K562 (cell line): ENCODE data around the gene BLTP2. TPM values are rescaled to one million over a fixed set of nuclear protein-coding genes. Genes with fewer than 3 reads are reported as not detected.

Experiments
- GMEB1 ChIP-seq: fragments of 250-450 bp; sonication (Bioruptor Pico); IDR thresholded peaks from 2 replicates; pipeline ENCODE4 v1.4.0; 2020; ENCODE audit warnings: mild to moderate bottlenecking
- NBN ChIP-seq: fragments of 450-650 bp; IDR thresholded peaks from 2 replicates; pipeline ENCODE4 v1.6.1; 2016; ENCODE audit warnings: low read depth, mild to moderate bottlenecking
- POLR2A ChIP-seq: fragments of 450-650 bp; conservative IDR thresholded peaks from 2 replicates; pipeline ENCODE4 v1.6.1; 2016
- RBBP5 ChIP-seq: fragments of 200-600 bp; sonication (generic); IDR thresholded peaks from 2 replicates; pipeline ENCODE4 v1.6.1; 2012; ENCODE audit warnings: borderline replicate concordance, mild to moderate bottlenecking, low read length, control low read depth, inconsistent platforms; ENCODE audit not compliant: insufficient read depth, poor library complexity, severe bottlenecking
- SAFB ChIP-seq: fragments of 200-400 bp; formaldehyde crosslinking; IDR thresholded peaks from 2 replicates; pipeline ENCODE4 v1.6.1; 2017; ENCODE audit warnings: low read depth, low read length, borderline replicate concordance
- TAF15 ChIP-seq: fragments of 200-400 bp; formaldehyde crosslinking; IDR thresholded peaks from 2 replicates; pipeline ENCODE4 v1.6.1; 2017; ENCODE audit warnings: mild to moderate bottlenecking, low read depth, low read length, moderate library complexity
- TEAD1 ChIP-seq, 2 experiments: fragments of 450-650 bp in 1 of 2; sonication (generic) in 1 of 2; formaldehyde crosslinking; IDR thresholded peaks; 2 replicates each; pipeline versions ENCODE4 v1.4.0 to v1.8.0; 2020 to 2022; ENCODE audit warnings: mild to moderate bottlenecking in 2 of 2, missing genetic modification reagents in 1 of 2
- ZBTB40 ChIP-seq, 2 experiments: fragments of 450-650 bp in 1 of 2; sonication (generic) in 1 of 2; formaldehyde crosslinking in 1 of 2; IDR thresholded peaks; 2 replicates each; pipeline versions ENCODE4 v1.7.1 to v1.9.0; 2016 to 2022; ENCODE audit warnings: inconsistent platforms in 1 of 2, mild to moderate bottlenecking in 1 of 2, missing genetic modification reagents in 1 of 2
- ZNF24 ChIP-seq: fragments of 450-650 bp; IDR thresholded peaks from 2 replicates; pipeline ENCODE4 v1.6.1; 2016
- polyA plus RNA-seq, 8 experiments: library from polyadenylated mRNA; depleted of rRNA in 4 of 8; stranded (reverse) in 5 of 8; unstranded in 3 of 8; fragments of >200 nt; fragmentation: Nextera tagmentation in 2 of 8; fragmentation: Illumina TruSeq in 1 of 8; extraction: Ambion mirVana in 2 of 8; extraction: Trizol in 1 of 8; gene quantifications; 2 replicates each; pipeline versions ENCODE4 v1.2.1 to v1.2.3, GENCODE V29; 2011 to 2014; ENCODE audit warnings: inconsistent platforms in 1 of 8, missing spikeins in 1 of 8
- total RNA-seq, 7 experiments: library from RNA; depleted of rRNA in 6 of 7; stranded (reverse); fragments of >200 nt in 6 of 7; fragmentation: Illumina TruSeq in 2 of 7; extraction: Trizol in 2 of 7; gene quantifications; 2 replicates each; pipeline versions ENCODE4 v1.2.1 to v1.2.3, GENCODE V29; 2011 to 2021; ENCODE audit warnings: low replicate concordance in 1 of 7
- TF ChIP-seq, protein P1 (sequence below): sonication (generic); formaldehyde crosslinking; IDR thresholded peaks from 2 replicates; pipeline ENCODE4 v1.4.0; 2020; ENCODE audit warnings: mild to moderate bottlenecking, missing genetic modification reagents
- TF ChIP-seq, protein P2 (sequence below): fragments of 250-450 bp; sonication (Bioruptor Pico); IDR thresholded peaks from 2 replicates; pipeline ENCODE4 v1.9.0; 2021; ENCODE audit warnings: mild to moderate bottlenecking

Gene BLTP2
- total and polyA plus RNA-seq, 9 of the 15 experiments (the other 6 are each of a cell fraction or from before 2014, with no cell fraction given) = 14.7 to 174 (median 103) TPM

- TF ChIP-seq, protein P1, sequence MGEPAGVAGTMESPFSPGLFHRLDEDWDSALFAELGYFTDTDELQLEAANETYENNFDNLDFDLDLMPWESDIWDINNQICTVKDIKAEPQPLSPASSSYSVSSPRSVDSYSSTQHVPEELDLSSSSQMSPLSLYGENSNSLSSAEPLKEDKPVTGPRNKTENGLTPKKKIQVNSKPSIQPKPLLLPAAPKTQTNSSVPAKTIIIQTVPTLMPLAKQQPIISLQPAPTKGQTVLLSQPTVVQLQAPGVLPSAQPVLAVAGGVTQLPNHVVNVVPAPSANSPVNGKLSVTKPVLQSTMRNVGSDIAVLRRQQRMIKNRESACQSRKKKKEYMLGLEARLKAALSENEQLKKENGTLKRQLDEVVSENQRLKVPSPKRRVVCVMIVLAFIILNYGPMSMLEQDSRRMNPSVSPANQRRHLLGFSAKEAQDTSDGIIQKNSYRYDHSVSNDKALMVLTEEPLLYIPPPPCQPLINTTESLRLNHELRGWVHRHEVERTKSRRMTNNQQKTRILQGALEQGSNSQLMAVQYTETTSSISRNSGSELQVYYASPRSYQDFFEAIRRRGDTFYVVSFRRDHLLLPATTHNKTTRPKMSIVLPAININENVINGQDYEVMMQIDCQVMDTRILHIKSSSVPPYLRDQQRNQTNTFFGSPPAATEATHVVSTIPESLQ (CRISPR knock-in tag) = 0 out of 2 replicates have a peak, but pooled peaks have one; percentile 81
- TF ChIP-seq SAFB = peak; percentile 36; the same call in 1 of the 2 replicates
- peak; percentile 41 for TF ChIP-seq NBN
- peak in 1 of 2 experiments; percentile 68; a peak in 1 of 4 replicates for TF ChIP-seq TEAD1 (CRISPR knock-in tag; IDR thresholded peaks at IDR 0.05)
- TF ChIP-seq TAF15 = no peak
- peak; percentile 64 for TF ChIP-seq RBBP5
- peak; percentile 89 for TF ChIP-seq POLR2A
- TF ChIP-seq ZBTB40 (IDR thresholded peaks at IDR 0.05) = peak; percentile 88
- no peak for TF ChIP-seq ZBTB40 (CRISPR knock-in tag; IDR thresholded peaks at IDR 0.05)
- 0 out of 2 replicates have a peak, but pooled peaks have one; percentile 19 for TF ChIP-seq ZNF24
- peak; percentile 92 for TF ChIP-seq GMEB1
- TF ChIP-seq, protein P2, sequence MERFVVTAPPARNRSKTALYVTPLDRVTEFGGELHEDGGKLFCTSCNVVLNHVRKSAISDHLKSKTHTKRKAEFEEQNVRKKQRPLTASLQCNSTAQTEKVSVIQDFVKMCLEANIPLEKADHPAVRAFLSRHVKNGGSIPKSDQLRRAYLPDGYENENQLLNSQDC (CRISPR knock-in tag) = peak; percentile 80; the same call in 1 of the 2 replicates
Measured at GRCh38 chr17:28644787-28645575, at the start of gene BLTP2 (continued).
